VCaP (cell line): ENCODE results near the gene ARID3A.

Experiments used
- H3K27ac ChIP-seq: fragments of 450-650 bp; 2 replicates; pipeline ENCODE4 v1.5.1; 2017
- TF ChIP-seq, protein P1 (sequence below): fragments of 450-650 bp; conservative IDR thresholded peaks from 2 replicates; pipeline ENCODE4 v1.5.1; 2017; ENCODE audit warnings: mild to moderate bottlenecking, moderate library complexity

Gene ARID3A

GRCh38 chr19:919199-920050 is 6.4 kb upstream of the ARID3A start:
- H3K27ac ChIP-seq, result peak overlapping the region; percentile 90
- TF ChIP-seq, protein P1, sequence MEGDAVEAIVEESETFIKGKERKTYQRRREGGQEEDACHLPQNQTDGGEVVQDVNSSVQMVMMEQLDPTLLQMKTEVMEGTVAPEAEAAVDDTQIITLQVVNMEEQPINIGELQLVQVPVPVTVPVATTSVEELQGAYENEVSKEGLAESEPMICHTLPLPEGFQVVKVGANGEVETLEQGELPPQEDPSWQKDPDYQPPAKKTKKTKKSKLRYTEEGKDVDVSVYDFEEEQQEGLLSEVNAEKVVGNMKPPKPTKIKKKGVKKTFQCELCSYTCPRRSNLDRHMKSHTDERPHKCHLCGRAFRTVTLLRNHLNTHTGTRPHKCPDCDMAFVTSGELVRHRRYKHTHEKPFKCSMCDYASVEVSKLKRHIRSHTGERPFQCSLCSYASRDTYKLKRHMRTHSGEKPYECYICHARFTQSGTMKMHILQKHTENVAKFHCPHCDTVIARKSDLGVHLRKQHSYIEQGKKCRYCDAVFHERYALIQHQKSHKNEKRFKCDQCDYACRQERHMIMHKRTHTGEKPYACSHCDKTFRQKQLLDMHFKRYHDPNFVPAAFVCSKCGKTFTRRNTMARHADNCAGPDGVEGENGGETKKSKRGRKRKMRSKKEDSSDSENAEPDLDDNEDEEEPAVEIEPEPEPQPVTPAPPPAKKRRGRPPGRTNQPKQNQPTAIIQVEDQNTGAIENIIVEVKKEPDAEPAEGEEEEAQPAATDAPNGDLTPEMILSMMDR, result no peak

DNA sequence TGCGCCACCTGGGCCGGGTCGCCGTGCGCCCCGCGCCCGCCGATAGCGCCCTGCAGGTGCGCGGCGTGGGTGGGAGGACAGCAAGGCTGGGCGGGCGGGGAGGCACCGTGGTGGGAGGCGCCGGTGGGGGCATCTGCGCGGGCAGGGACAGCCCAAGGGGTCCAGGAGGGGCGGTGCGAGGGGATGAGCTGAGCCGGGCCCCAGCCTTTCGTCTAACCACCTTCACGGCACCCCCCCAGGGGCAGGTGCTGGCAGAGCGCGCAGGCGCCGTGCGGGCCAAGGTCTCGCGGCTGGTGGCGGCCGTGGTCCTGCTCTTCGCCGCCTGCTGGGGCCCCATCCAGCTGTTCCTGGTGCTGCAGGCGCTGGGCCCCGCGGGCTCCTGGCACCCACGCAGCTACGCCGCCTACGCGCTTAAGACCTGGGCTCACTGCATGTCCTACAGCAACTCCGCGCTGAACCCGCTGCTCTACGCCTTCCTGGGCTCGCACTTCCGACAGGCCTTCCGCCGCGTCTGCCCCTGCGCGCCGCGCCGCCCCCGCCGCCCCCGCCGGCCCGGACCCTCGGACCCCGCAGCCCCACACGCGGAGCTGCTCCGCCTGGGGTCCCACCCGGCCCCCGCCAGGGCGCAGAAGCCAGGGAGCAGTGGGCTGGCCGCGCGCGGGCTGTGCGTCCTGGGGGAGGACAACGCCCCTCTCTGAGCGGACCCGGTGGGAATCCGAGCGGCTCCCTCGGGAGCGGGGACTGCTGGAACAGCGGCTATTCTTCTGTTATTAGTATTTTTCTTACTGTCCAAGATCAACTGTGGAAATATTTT is 5.6 kb upstream of the ARID3A start:
- TF ChIP-seq, protein P1, result no peak

GRCh38 chr19:924553-925086 is 1.2 kb upstream of the ARID3A start:
- peak overlapping the region; percentile 87 for H3K27ac ChIP-seq
- TF ChIP-seq, protein P1, result no peak

More for the DNA sequence above, 5.6 kb upstream of the ARID3A start:
- H3K27ac ChIP-seq, result peak overlapping the region; percentile 90

- H3K27ac ChIP-seq, result peak overlapping the region; percentile 87
- TF ChIP-seq, protein P1, result no peak
Observed at GRCh38 chr19:925087-925525, 729 bp upstream of the ARID3A start.

- TF ChIP-seq, protein P1, result no peak
- peak overlapping the region; percentile 87 for H3K27ac ChIP-seq
Observed at GRCh38 chr19:926323-926588, 421 bp downstream of the ARID3A start.

GRCh38 chr19:926589-927350 is 935 bp downstream of the ARID3A start:
- H3K27ac ChIP-seq, result peak overlapping the region; percentile 87
- TF ChIP-seq, protein P1, result no peak
